SKM-1 (cell line): ENCODE data around the gene SLC35A4.
"Not testable (repeated sequence)": the region's sequence is repeated elsewhere in the genome, so short reads cannot be mapped to it uniquely, and the experiment has no call there.

Experiments
- DNase-seq: peaks from one replicate; lab custom pipeline; 2025; ENCODE audit not compliant: unreplicated experiment; lab: John Stamatoyannopoulos, UW

The SLC35A4 gene

GRCh38 chr5:140588311-140589070, 23.9 kb downstream of the SLC35A4 start:
- no peak for DNase-seq

GRCh38 chr5:140590861-140591260, 26.2 kb downstream of the SLC35A4 start:
- DNase-seq: no peak

- DNase-seq: no peak
Measured at GRCh38 chr5:140591747-140592372, 27.2 kb downstream of the SLC35A4 start.

- DNase-seq: not testable (repeated sequence)
Measured at GRCh38 chr5:140593070-140593469, 28.4 kb downstream of the SLC35A4 start.

GRCh38 chr5:140594169-140594568, 29.5 kb downstream of the SLC35A4 start:
- DNase-seq: no peak

- DNase-seq: peak; percentile 74
Measured at GRCh38 chr5:140595538-140596300, 31.1 kb downstream of the SLC35A4 start.

- no peak for DNase-seq
Measured at GRCh38 chr5:140596321-140596741, 31.7 kb downstream of the SLC35A4 start.

- no peak for DNase-seq
Measured at GRCh38 chr5:140598836-140599235, 34.2 kb downstream of the SLC35A4 start.

GRCh38 chr5:140600096-140600495, 35.5 kb downstream of the SLC35A4 start:
- no peak for DNase-seq

- DNase-seq: no peak
Measured at GRCh38 chr5:140602147-140602546, 37.5 kb downstream of the SLC35A4 start.

- not testable (repeated sequence) for DNase-seq
Measured at GRCh38 chr5:140603446-140603698, 38.7 kb downstream of the SLC35A4 start.

GRCh38 chr5:140603734-140604133, 39.1 kb downstream of the SLC35A4 start:
- DNase-seq: no peak

- DNase-seq: no peak
Measured at GRCh38 chr5:140605879-140606278, 41.3 kb downstream of the SLC35A4 start.

GRCh38 chr5:140607031-140607430, 42.4 kb downstream of the SLC35A4 start:
- DNase-seq: no peak

GRCh38 chr5:140608722-140609121, 44.1 kb downstream of the SLC35A4 start:
- no peak for DNase-seq

GRCh38 chr5:140609126-140609525, 44.5 kb downstream of the SLC35A4 start:
- no peak for DNase-seq

GRCh38 chr5:140611020-140611521, 46.4 kb downstream of the SLC35A4 start:
- DNase-seq: no peak
